Motor neuron (in vitro differentiated cells): ENCODE data around the gene MEG3. TPM values are rescaled to one million over a fixed set of nuclear protein-coding genes. Genes with fewer than 3 reads are reported as not detected.

ENCODE experiments used
- ATAC-seq, 8 experiments: fragments of 200-7000 bp; cut with Tn5 transposase; replicated peaks in 6 of 8; 2 replicates each; pipeline ENCODE4 v1.8.0; 2021; ENCODE audit warnings: mild to moderate bottlenecking in 8 of 8, moderate library complexity in 8 of 8
- H3K27ac ChIP-seq, 2 donors: fragments of 250-450 bp; sonication (Bioruptor Pico); 2 replicates each; pipeline ENCODE4 v1.9.0; 2021; ENCODE audit warnings: antibody characterized with exemption in 2 of 2, mild to moderate bottlenecking in 2 of 2, moderate library complexity in 1 of 2
- H3K4me1 ChIP-seq, 2 donors: fragments of 250-450 bp; sonication (Bioruptor Pico); replicated peaks in 1 of 2; 2 replicates each; pipeline ENCODE4 v1.6.1; 2021; ENCODE audit warnings: antibody characterized with exemption in 2 of 2, mild to moderate bottlenecking in 2 of 2, moderate library complexity in 1 of 2
- H3K4me3 ChIP-seq, 5 donors: fragments of 250-450 bp; sonication (Bioruptor Pico); 2 replicates each; pipeline ENCODE4 v1.9.0; 2021; ENCODE audit warnings: antibody characterized with exemption in 5 of 5, mild to moderate bottlenecking in 5 of 5, moderate library complexity in 4 of 5
- WGBS, 10 experiments: fragments of 450-650 bp; shearing (Covaris generic); methylation state at CpG; one replicate each; pipeline ENCODE4 v1.0.0; 2022; 5-methylcytosine and 5-hydroxymethylcytosine counted together
- in situ Hi-C, 9 experiments: fragments of 400-800 bp; cut with MboI; loops; one replicate each; pipeline ENCODE4 v1.15.0; 2021; ENCODE audit warnings: low sequenced_read_pairs in 9 of 9, low pct_unique_long_range_greater_than_20kb in 2 of 9; ENCODE audit not compliant: unreplicated experiment in 9 of 9
- total RNA-seq, 8 experiments: library from RNA; unstranded; fragments of 300-600 nt; gene quantifications; 2 replicates each; pipeline versions ENCODE4 v1.2.3 to v1.2.4, GENCODE V29; 2022

The MEG3 gene
- total RNA-seq, 8 experiments from 2014 or later = 1.9 to 1,167 (median 108) TPM

GRCh38 chr14:100832311-100832960 lies 6.5 kb downstream of the MEG3 start:
- Histone ChIP-seq H3K4me1 (peaks cover 52 to 54% of the 10 kb centered on the region in 2 donors), H3K4me3 (no peak overlapping the region), H3K27ac (peak overlapping the region; percentile 79 to 84)
- ATAC-seq = peak in 3 of 8 experiments; percentile 3 to 9 (median 3)
- in situ Hi-C loops = no loop called here
- WGBS, 10 experiments = 10 to 85% (median 50%) methylated on average over 1 to 13 of the region's 21 CpGs; no CpG with 5 or more reads in 5 of the 10 experiments

GRCh38 chr14:100834082-100834793 lies 8.3 kb downstream of the MEG3 start:
- in situ Hi-C loops = no loop called here
- no peak overlapping the region for H3K4me3 ChIP-seq
- peak in 1 of 8 experiments; percentile 1 for ATAC-seq
- 63 to 100% (median 86%) methylated on average over 1 to 8 of the region's 15 CpGs; no CpG with 5 or more reads in 4 of the 10 experiments for WGBS, 10 experiments
- no peak overlapping the region for H3K27ac ChIP-seq
- peaks cover 64 to 65% of the 10 kb centered on the region in 2 donors for H3K4me1 ChIP-seq

DNA sequence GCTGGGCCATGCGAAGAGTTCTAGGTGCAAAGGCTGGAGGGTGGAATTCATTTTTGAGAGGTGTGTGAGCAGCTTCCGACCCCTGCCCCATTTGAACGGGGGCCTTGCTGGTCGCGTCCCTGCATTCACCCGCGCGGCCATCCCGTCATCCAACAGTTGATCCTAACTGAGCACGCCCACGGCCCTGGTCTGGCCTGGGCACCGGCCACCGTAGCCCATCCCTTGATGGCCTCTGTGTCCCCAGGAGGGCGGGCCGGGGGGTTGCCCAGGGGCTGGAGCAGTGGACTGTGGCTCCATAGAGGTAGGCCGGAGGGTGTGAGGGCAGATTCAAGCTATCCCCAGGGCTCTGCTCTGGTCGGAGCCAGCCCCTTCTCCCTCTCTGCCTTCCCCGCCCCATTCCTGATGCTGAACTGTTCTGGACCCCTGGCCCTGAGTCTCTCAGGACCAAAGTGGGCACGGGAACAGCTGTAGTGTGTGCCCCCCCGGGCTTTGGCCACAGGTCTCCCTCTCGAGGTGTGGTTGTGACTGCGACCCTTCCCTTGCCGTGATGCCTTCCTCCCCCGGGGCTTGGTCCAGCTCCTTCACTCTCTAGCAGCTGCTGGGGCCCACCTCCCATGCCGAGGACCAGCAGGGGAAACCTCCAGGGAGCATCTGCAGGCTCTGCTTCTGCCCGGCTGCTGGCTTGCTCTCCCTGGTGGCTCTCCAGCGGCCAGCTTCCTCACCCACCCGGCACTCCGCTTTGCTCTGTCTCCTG lies 9.1 kb downstream of the MEG3 start:
- ATAC-seq = peak in 3 of 8 experiments; percentile 0 to 5 (median 3)
- Histone ChIP-seq H3K27ac (no peak overlapping the region), H3K4me3 (no peak overlapping the region), H3K4me1 (peaks cover 64 to 65% of the 10 kb centered on the region in 2 donors)
- in situ Hi-C loops = no loop called here
- WGBS, 10 experiments = 33 to 94% (median 80%) methylated on average over 2 to 10 of the region's 29 CpGs; no CpG with 5 or more reads in 5 of the 10 experiments

GRCh38 chr14:100835548-100836310 lies 9.8 kb downstream of the MEG3 start:
- ATAC-seq = peak in 3 of 8 experiments; percentile 0 to 2 (median 0)
- Histone ChIP-seq H3K4me3 (no peak overlapping the region), H3K27ac (no peak overlapping the region), H3K4me1 (peaks cover 66% of the 10 kb centered on the region in 2 donors)
- WGBS, 10 experiments = 60 to 100% (median 94%) methylated on average over 1 to 7 of the region's 24 CpGs; no CpG with 5 or more reads in 3 of the 10 experiments
- in situ Hi-C loops = no loop called here

GRCh38 chr14:100836311-100836805 lies 10.4 kb downstream of the MEG3 start:
- H3K4me1 ChIP-seq = peaks cover 65% of the 10 kb centered on the region in 2 donors
- H3K27ac ChIP-seq = no peak overlapping the region
- no peak overlapping the region for H3K4me3 ChIP-seq
- WGBS, 10 experiments = 93 to 100% (median 100%) methylated on average over 1 to 3 of the region's 12 CpGs; no CpG with 5 or more reads in 5 of the 10 experiments
- in situ Hi-C loops = no loop called here
- ATAC-seq = no peak

- ATAC-seq = peak in 7 of 8 experiments; percentile 25 to 53 (median 37)
- 17 to 100% (median 83%) methylated on average over 1 to 11 of the region's 26 CpGs; no CpG with 5 or more reads in 1 of the 10 experiments for WGBS, 10 experiments
- H3K4me1 ChIP-seq = peaks cover 60% of the 10 kb centered on the region in 2 donors
- in situ Hi-C loops = no loop called here
- H3K4me3 ChIP-seq = no peak overlapping the region
- peak overlapping the region in 1 of 2 donors; percentile 17 for H3K27ac ChIP-seq
Measured at GRCh38 chr14:100836941-100837804, 11.3 kb downstream of the MEG3 start.

GRCh38 chr14:100837805-100838350 lies 12.0 kb downstream of the MEG3 start:
- peak in 7 of 8 experiments; percentile 0 to 58 (median 42) for ATAC-seq

GRCh38 chr14:100838493-100839314 lies 12.8 kb downstream of the MEG3 start:
- in situ Hi-C loops = no loop called here
- Histone ChIP-seq H3K27ac (no peak overlapping the region), H3K4me1 (peaks cover 62 to 63% of the 10 kb centered on the region in 2 donors), H3K4me3 (no peak overlapping the region)
- ATAC-seq = peak in 2 of 8 experiments; percentile 0 to 7
- 17 to 85% (median 60%) methylated on average over 1 to 7 of the region's 14 CpGs; no CpG with 5 or more reads in 1 of the 10 experiments for WGBS, 10 experiments

More at GRCh38 chr14:100837805-100838350, 12.0 kb downstream of the MEG3 start:
- 20 to 100% (median 70%) methylated on average over 1 to 3 of the region's 8 CpGs; no CpG with 5 or more reads in 4 of the 10 experiments for WGBS, 10 experiments
- peak overlapping the region in 1 of 2 donors; percentile 17 for H3K27ac ChIP-seq
- no peak overlapping the region for H3K4me3 ChIP-seq
- peaks cover 60% of the 10 kb centered on the region in 2 donors for H3K4me1 ChIP-seq
- in situ Hi-C loops = no loop called here

DNA sequence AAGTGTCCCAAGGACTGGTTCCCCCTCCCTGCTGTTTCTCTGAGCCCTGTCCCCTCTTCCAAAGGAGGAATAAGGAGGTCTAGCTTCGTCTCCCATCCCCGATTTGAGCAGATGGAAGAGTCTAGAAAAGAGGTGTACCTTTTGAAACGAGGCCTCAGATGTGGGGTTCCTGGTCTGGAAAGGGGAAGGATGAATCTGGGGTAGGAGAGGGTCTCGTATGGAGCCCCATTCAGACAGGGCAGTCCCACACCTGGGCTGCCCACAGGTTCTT lies 13.3 kb downstream of the MEG3 start:
- WGBS, 10 experiments = 0 to 60% (median 30%) methylated on average over 1 to 4 of the region's 4 CpGs; no CpG with 5 or more reads in 5 of the 10 experiments
- no peak overlapping the region for H3K27ac ChIP-seq

DNA sequence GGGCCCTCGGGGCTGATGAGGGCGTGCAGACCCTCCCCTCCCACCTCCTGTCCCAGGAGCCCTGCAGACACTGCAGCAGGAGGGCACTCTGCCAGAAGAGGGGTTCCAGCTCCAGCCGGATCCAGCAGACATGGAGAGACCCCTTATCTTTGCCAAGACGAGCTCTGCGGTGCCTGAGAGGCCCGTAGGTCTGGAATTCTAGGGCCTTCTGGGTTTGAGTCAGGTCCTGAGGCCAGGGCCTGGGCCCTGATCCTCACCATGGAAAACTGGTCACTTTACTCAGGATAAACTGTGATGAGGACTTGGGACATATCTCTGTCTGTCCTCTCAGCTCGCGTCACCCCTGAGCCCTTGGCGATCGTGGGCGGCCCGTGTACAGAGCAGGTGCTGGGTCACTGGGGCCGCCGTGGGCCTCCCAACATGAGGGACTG lies 13.8 kb downstream of the MEG3 start:
- H3K4me1 ChIP-seq = peaks cover 62 to 64% of the 10 kb centered on the region in 2 donors
- peak overlapping the region in 1 of 2 donors; percentile 29 for H3K27ac ChIP-seq
- in situ Hi-C loops = no loop called here
- H3K4me3 ChIP-seq = no peak overlapping the region
- 0 to 83% (median 72%) methylated on average over 1 to 9 of the region's 14 CpGs; no CpG with 5 or more reads in 4 of the 10 experiments for WGBS, 10 experiments
- ATAC-seq = no peak

More for the DNA sequence above, 13.3 kb downstream of the MEG3 start:
- in situ Hi-C loops = no loop called here
- Histone ChIP-seq H3K4me1 (peaks cover 62 to 64% of the 10 kb centered on the region in 2 donors), H3K4me3 (no peak overlapping the region)
- ATAC-seq = no peak
